GM12872 (cell line): ENCODE measurements around the gene CDCA3.

Experiments
- TF ChIP-seq, protein P1 (sequence below): IDR thresholded peaks from 3 replicates; pipeline ENCODE4 v1.5.1; 2011; ENCODE audit warnings: low read depth, mild to moderate bottlenecking, low read length, moderate library complexity; ENCODE audit not compliant: insufficient read depth

CDCA3 gene

DNA sequence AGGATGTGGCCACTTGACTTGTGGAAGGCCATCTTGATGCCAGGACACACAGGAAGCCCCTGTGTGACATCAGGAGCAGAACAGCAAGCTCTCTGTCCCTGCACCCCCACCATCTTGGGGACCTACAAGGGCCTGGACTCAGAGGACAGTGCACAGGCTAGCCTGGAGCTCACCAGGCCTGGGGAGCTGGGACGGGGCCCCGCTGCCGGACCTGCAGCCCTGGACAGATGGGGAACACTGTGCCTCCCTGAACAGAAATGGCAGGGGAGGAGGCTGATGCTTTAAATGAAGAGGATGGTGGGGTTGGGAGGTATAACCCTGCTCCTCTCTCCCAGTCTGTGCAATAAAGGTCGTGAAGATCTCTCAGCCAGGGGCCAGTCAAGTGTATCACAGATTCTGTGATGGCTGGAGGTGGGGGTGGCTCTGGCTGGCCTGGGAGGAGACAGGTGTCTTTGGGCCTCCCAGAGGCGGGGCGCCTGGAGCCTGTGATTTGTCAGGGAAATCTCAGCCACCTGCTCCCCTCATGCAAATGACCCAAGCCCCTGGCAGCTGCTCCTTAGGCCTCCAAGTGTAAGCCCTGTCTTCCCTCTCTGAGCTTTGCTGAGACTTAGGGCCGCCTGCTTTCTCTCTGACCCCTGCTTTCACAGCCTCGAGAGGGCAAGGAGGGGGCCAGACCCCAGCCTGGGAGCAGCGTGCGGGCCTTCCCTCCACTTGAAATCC, 11.4 kb downstream of the CDCA3 start:
- TF ChIP-seq, protein P1, sequence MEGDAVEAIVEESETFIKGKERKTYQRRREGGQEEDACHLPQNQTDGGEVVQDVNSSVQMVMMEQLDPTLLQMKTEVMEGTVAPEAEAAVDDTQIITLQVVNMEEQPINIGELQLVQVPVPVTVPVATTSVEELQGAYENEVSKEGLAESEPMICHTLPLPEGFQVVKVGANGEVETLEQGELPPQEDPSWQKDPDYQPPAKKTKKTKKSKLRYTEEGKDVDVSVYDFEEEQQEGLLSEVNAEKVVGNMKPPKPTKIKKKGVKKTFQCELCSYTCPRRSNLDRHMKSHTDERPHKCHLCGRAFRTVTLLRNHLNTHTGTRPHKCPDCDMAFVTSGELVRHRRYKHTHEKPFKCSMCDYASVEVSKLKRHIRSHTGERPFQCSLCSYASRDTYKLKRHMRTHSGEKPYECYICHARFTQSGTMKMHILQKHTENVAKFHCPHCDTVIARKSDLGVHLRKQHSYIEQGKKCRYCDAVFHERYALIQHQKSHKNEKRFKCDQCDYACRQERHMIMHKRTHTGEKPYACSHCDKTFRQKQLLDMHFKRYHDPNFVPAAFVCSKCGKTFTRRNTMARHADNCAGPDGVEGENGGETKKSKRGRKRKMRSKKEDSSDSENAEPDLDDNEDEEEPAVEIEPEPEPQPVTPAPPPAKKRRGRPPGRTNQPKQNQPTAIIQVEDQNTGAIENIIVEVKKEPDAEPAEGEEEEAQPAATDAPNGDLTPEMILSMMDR = no peak

DNA sequence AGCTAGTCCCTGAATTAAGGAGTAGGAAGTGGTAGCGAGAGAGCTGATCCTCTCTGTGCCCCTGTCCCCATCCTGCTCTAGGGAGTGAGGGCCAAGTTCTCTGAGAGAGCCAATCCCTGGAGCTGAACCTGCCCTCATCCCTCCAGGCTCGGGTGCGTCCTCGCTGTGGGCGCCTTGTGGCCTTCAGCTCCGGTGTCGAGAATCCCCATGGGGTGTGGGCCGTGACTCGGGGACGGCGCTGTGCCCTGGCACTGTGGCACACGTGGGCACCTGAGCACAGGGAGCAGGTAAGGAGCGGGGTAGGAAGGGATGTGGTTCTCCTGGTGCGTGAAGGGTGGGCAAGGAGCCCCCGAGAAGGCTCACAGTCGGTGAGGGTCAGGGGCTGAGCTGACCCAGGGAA, 12.2 kb downstream of the CDCA3 start:
- TF ChIP-seq, protein P1 = no peak

DNA sequence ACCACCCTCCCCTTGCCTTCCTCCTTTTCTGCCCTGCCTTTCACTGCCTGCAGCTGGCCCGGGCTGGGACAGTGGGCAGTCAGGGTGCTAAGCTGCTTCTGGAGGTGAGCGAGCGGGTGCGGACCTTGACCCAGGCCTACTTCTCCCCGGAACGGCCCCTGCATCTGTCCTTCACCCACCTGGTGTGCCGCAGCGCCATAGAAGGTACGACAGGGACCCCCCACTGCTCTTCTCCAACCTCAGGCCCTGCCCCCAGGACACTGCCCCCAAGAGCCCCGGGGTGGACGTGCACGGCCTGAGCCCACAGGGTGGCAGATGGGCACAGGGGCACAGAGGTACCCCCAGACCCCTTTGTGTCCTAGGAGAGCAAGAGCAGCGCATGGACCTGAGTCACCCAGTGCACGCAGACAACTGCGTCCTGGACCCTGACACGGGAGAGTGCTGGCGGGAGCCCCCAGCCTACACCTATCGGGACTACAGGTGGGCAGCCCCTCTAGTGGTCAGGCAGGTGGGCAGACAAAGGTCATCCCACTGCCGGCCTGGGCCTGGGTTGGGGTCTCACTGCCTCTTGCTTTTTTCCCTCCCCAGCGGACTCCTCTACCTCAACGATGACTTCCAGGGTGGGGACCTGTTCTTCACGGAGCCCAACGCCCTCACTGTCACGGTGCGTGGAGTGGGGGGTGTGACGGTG, 13.6 kb downstream of the CDCA3 start:
- TF ChIP-seq, protein P1 = no peak

DNA sequence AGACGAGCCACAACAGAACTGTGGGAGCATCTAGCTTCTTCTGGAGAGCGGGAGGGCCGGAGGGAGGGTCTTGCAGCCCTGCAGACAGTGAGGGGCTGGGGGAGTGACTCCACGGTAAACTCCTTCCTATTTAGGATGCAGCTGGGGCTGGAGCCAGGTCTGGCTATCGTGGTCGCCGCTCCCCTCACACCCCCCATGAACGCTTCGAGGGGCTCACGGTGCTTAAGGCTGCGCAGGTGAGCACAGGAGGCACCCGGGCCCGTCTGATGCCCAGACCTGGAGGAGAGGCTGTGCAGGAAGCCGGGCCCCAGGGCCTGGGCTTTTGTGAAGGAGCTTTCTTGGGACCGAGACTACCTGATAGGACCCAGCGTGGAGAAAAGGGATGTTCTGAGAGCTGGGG, 14.2 kb downstream of the CDCA3 start:
- TF ChIP-seq, protein P1 = no peak

DNA sequence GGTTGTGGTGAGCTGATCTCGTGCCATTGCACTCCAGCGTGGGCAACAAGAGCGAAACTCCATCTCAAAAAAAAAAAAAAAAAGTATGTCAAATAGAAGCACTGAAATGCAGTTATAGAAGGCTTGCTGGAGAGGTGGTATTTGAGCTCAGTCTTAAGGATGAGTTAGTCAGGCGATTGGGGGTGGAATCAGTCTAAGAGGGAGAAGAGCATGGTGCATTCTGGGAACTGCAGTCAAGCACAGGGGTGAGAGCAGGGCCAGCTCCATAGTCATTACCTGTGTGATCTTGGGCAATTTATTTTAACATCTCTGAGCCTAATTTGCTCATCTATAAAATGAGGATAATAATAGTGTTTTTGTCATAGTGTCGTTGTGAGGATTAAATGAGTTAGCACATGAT, 16.2 kb downstream of the CDCA3 start:
- TF ChIP-seq, protein P1 = no peak

DNA sequence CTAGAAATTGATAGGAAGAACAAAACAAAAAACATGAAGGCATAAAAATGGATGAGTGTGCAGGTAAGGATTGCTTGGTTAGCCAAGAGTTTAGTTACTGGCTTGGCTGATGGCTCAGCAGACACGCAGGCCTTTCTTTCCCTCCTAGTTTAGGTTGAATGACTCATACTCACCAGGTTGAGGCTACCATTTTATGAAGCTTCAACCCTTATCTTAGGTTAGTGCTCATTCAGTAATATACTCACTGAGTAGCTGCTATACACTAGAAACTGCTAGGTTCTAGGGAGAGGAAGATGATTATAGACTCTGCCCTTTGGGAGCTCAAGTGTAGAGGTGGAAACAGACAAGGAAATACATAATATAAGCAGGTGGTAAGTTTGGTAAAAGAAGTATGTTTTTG, 16.8 kb downstream of the CDCA3 start:
- TF ChIP-seq, protein P1 = no peak

DNA sequence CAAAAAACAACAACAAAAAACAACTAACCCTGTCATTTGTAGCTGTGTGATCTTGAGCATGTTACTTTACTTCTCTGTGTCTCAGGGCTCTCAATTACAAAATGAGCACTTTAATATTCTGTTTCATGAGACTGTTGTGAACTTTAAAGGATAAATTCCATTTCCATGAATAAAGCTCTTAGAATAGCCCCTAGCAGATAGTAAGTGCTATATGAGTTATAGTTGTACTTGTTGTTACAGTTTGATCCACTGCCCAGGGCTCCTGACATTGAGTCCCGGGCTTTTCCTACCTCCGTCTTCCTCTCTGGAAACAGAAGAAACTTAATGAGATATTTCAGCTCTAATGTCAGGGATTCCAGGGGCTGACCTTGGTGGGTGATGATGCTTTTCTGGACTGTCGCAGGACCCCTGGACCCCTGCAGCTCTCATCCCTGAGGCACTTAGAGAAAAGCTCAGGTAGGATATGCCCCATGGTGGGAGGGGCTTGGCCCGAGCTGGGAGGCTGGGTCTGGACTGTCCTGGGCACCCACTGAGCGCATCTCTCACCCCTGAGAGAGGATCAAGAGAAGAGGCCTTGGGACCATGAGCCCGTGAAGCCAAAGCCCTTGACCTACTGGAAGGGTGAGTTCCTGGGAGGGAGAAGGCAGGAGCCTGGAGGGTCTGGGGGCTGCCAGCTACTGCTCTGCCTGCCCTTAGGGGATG, 17.7 kb downstream of the CDCA3 start:
- TF ChIP-seq, protein P1 = no peak
